Activated CD4-positive, alpha-beta T cell treated with anti-CD3 and anti-CD28 coated beads, Interleukin-10, Interleukin-2, amounts not matched to agents 100 ng/mL and 50 ng/mL, durations not matched to agents 16 hours and 8 hours (primary cell): ENCODE measurements around the gene HSF4.

Experiments
- DNase-seq: peaks from one replicate; pipeline ENCODE4 v3.0.0-alpha.2; 2020

HSF4 gene

GRCh38 chr16:67185651-67186134 is 21.1 kb downstream of the HSF4 start:
- DNase-seq, result no peak

GRCh38 chr16:67186550-67186950 is 22.0 kb downstream of the HSF4 start:
- DNase-seq, result no peak

- no peak for DNase-seq
Measured at GRCh38 chr16:67187175-67187890, 22.8 kb downstream of the HSF4 start.

- no peak for DNase-seq
Measured at GRCh38 chr16:67188323-67188722, 23.8 kb downstream of the HSF4 start.

- no peak for DNase-seq
Measured at GRCh38 chr16:67188798-67189197, 24.3 kb downstream of the HSF4 start.

- no peak for DNase-seq
Measured at GRCh38 chr16:67190041-67190440, 25.5 kb downstream of the HSF4 start, which contains the start of gene EXOC3L1. EXOC3L1 (minus strand) TSS chr16:67190136; CDS start chr16:67189676, 460 bp downstream.

GRCh38 chr16:67190448-67191399 is 26.2 kb downstream of the HSF4 start:
- DNase-seq, result no peak

- no peak for DNase-seq
Measured at GRCh38 chr16:67191411-67191994, 27.0 kb downstream of the HSF4 start.

GRCh38 chr16:67191995-67192681 is 27.6 kb downstream of the HSF4 start, which contains the start of gene E2F4:
E2F4 (plus strand) TSS chr16:67192155; CDS start chr16:67192228, 73 bp downstream.
- DNase-seq, result peak; percentile 95

- no peak for DNase-seq
Measured at GRCh38 chr16:67192781-67193361, 28.3 kb downstream of the HSF4 start.

GRCh38 chr16:67193536-67193935 is 29.0 kb downstream of the HSF4 start:
- DNase-seq, result no peak

- no peak for DNase-seq
Measured at GRCh38 chr16:67194260-67194659, 29.7 kb downstream of the HSF4 start.

GRCh38 chr16:67195676-67196075 is 31.1 kb downstream of the HSF4 start:
- DNase-seq, result no peak

GRCh38 chr16:67196881-67197280 is 32.3 kb downstream of the HSF4 start:
- no peak for DNase-seq

- DNase-seq, result no peak
Measured at GRCh38 chr16:67197704-67198103, 33.2 kb downstream of the HSF4 start.

GRCh38 chr16:67198238-67198734 is 33.7 kb downstream of the HSF4 start:
- peak; percentile 40 for DNase-seq

- DNase-seq, result no peak
Measured at GRCh38 chr16:67199011-67199807, 34.7 kb downstream of the HSF4 start, which contains the start of gene ELMO3. ELMO3 (plus strand) TSS chr16:67199131; CDS start chr16:67199327, 196 bp downstream.

- no peak for DNase-seq
Measured at GRCh38 chr16:67199808-67200198, 35.3 kb downstream of the HSF4 start.

GRCh38 chr16:67200491-67200890 is 35.9 kb downstream of the HSF4 start:
- DNase-seq, result no peak

- DNase-seq, result no peak
Measured at GRCh38 chr16:67201411-67202345, 37.1 kb downstream of the HSF4 start.
